Loucy (cell line): Measurements from ENCODE around the gene NFATC3.

Experiments
- EZH2phosphoT487 ChIP-seq: fragments of 200-600 bp; IDR thresholded peaks from 2 replicates; pipeline ENCODE4 v1.6.1; 2018; ENCODE audit warnings: antibody characterized with exemption, mild to moderate bottlenecking, moderate library complexity, borderline replicate concordance
- TF ChIP-seq, protein P1 (sequence below): fragments of 200-600 bp; sonication (generic); conservative IDR thresholded peaks from 2 replicates; pipeline ENCODE4 v1.5.1; 2014; ENCODE audit warnings: mild to moderate bottlenecking, antibody characterized with exemption, low read length

DNA sequence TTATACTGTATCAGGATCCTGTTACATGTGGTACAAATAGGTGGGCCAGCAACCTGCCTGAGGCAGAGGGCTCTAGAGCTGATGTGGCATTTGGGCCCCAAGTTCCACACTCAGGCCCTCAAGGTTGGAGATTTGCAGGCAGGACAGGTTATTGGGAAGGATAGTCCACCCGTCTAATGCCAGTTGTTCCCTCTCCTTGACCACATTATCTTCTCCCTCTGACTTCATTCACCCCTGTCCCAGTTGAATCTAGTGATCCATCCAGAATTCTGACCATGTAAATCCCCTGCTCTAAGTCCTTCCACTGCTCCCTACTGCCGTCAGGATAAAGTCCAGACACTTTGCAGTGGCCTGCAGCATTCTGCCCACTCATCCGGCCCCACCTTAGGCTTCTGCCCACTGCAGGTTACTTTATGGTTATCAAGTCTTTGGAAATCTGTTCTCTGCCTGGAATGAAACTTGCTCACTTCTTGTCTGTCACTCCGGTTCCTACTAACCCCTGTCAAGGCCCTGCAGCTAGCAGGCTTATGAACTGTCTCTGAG, 1.9 kb upstream of the NFATC3 start:
- TF ChIP-seq, protein P1, sequence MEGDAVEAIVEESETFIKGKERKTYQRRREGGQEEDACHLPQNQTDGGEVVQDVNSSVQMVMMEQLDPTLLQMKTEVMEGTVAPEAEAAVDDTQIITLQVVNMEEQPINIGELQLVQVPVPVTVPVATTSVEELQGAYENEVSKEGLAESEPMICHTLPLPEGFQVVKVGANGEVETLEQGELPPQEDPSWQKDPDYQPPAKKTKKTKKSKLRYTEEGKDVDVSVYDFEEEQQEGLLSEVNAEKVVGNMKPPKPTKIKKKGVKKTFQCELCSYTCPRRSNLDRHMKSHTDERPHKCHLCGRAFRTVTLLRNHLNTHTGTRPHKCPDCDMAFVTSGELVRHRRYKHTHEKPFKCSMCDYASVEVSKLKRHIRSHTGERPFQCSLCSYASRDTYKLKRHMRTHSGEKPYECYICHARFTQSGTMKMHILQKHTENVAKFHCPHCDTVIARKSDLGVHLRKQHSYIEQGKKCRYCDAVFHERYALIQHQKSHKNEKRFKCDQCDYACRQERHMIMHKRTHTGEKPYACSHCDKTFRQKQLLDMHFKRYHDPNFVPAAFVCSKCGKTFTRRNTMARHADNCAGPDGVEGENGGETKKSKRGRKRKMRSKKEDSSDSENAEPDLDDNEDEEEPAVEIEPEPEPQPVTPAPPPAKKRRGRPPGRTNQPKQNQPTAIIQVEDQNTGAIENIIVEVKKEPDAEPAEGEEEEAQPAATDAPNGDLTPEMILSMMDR: no peak
- no peak for TF ChIP-seq EZH2phosphoT487
